Mucosa of rectum (tissue), 2 donors: ENCODE results near the gene HLF.

ENCODE experiments used
- H3K27ac ChIP-seq, 2 donors: one replicate each; pipeline ENCODE4 v1.7.0; 2013; ENCODE audit warnings: inconsistent platforms in 2 of 2, low read depth in 2 of 2, low read length in 2 of 2
- H3K27me3 ChIP-seq, 2 donors: one replicate each; pipeline ENCODE4 v1.7.0; 2013; ENCODE audit warnings: low read length in 2 of 2; ENCODE audit not compliant: control insufficient read depth in 2 of 2, insufficient read depth in 2 of 2
- H3K36me3 ChIP-seq, 2 donors: one replicate each; pipeline ENCODE4 v1.7.0; 2013; ENCODE audit warnings: low read length in 2 of 2; ENCODE audit not compliant: control insufficient read depth in 2 of 2, insufficient read depth in 2 of 2
- H3K4me1 ChIP-seq, 2 donors: one replicate each; pipeline ENCODE4 v1.7.0; 2013; ENCODE audit warnings: low read length in 2 of 2, mild to moderate bottlenecking in 1 of 2; ENCODE audit not compliant: control insufficient read depth in 2 of 2, insufficient read depth in 2 of 2
- H3K4me3 ChIP-seq, 2 donors: one replicate each; pipeline ENCODE4 v1.7.0; 2013; ENCODE audit warnings: low read length in 2 of 2
- H3K9ac ChIP-seq, 2 donors: one replicate each; pipeline ENCODE4 v1.7.0; 2013; ENCODE audit warnings: low read length in 2 of 2, low read depth in 1 of 2, mild to moderate bottlenecking in 1 of 2
- H3K9me3 ChIP-seq, 2 donors: one replicate each; pipeline ENCODE4 v1.7.0; 2013; ENCODE audit warnings: low read length in 2 of 2; ENCODE audit not compliant: control insufficient read depth in 2 of 2
- donor health status: healthy.
- donor health status: Normal muscosa, but diverticular disease.

The HLF gene

GRCh38 chr17:55342800-55343585 is 78.2 kb downstream of the HLF start:
- H3K9me3 ChIP-seq: no peaks in the 10 kb centered on the region
- no peak overlapping the region for H3K4me3 ChIP-seq
- H3K36me3 ChIP-seq: no peaks in the 10 kb centered on the region
- H3K27me3 ChIP-seq: no peaks in the 10 kb centered on the region
- H3K4me1 ChIP-seq: no peaks in the 10 kb centered on the region
- H3K27ac ChIP-seq: no peak overlapping the region
- no peak overlapping the region for H3K9ac ChIP-seq

- no peaks in the 10 kb centered on the region for H3K27me3 ChIP-seq
- no peaks in the 10 kb centered on the region for H3K36me3 ChIP-seq
- H3K4me3 ChIP-seq: no peak overlapping the region
- peaks cover 0 to 3% of the 10 kb centered on the region in 2 donors for H3K4me1 ChIP-seq
- no peak overlapping the region for H3K9ac ChIP-seq
- no peak overlapping the region for H3K27ac ChIP-seq
- H3K9me3 ChIP-seq: no peaks in the 10 kb centered on the region
Measured at GRCh38 chr17:55343900-55344513, 79.2 kb downstream of the HLF start.

- H3K9me3 ChIP-seq: no peaks in the 10 kb centered on the region
- H3K4me1 ChIP-seq: peaks cover 0 to 3% of the 10 kb centered on the region in 2 donors
- no peak overlapping the region for H3K4me3 ChIP-seq
- no peak overlapping the region for H3K27ac ChIP-seq
- H3K9ac ChIP-seq: no peak overlapping the region
- no peaks in the 10 kb centered on the region for H3K27me3 ChIP-seq
- no peaks in the 10 kb centered on the region for H3K36me3 ChIP-seq
Measured at GRCh38 chr17:55344514-55344997, 79.8 kb downstream of the HLF start.

- no peaks in the 10 kb centered on the region for H3K36me3 ChIP-seq
- H3K4me1 ChIP-seq: peaks cover 0 to 3% of the 10 kb centered on the region in 2 donors
- H3K9ac ChIP-seq: no peak overlapping the region
- H3K4me3 ChIP-seq: no peak overlapping the region
- H3K27ac ChIP-seq: no peak overlapping the region
- H3K27me3 ChIP-seq: no peaks in the 10 kb centered on the region
- no peaks in the 10 kb centered on the region for H3K9me3 ChIP-seq
Measured at GRCh38 chr17:55345132-55345531, 80.4 kb downstream of the HLF start.

- H3K36me3 ChIP-seq: no peaks in the 10 kb centered on the region
- no peak overlapping the region for H3K4me3 ChIP-seq
- H3K4me1 ChIP-seq: peaks cover 0 to 3% of the 10 kb centered on the region in 2 donors
- no peak overlapping the region for H3K27ac ChIP-seq
- no peaks in the 10 kb centered on the region for H3K27me3 ChIP-seq
- H3K9me3 ChIP-seq: no peaks in the 10 kb centered on the region
- no peak overlapping the region for H3K9ac ChIP-seq
Measured at GRCh38 chr17:55346658-55347057, 81.9 kb downstream of the HLF start.

- H3K36me3 ChIP-seq: no peaks in the 10 kb centered on the region
- H3K27ac ChIP-seq: no peak overlapping the region
- peaks cover 0 to 3% of the 10 kb centered on the region in 2 donors for H3K4me1 ChIP-seq
- H3K4me3 ChIP-seq: no peak overlapping the region
- no peak overlapping the region for H3K9ac ChIP-seq
- H3K27me3 ChIP-seq: no peaks in the 10 kb centered on the region
- no peaks in the 10 kb centered on the region for H3K9me3 ChIP-seq
Measured at GRCh38 chr17:55347341-55347740, 82.6 kb downstream of the HLF start.

- H3K9me3 ChIP-seq: no peaks in the 10 kb centered on the region
- no peak overlapping the region for H3K27ac ChIP-seq
- no peak overlapping the region for H3K4me3 ChIP-seq
- H3K9ac ChIP-seq: no peak overlapping the region
- H3K36me3 ChIP-seq: no peaks in the 10 kb centered on the region
- H3K27me3 ChIP-seq: no peaks in the 10 kb centered on the region
- peaks cover 0 to 3% of the 10 kb centered on the region in 2 donors for H3K4me1 ChIP-seq
Measured at GRCh38 chr17:55348749-55349354, 84.1 kb downstream of the HLF start.

GRCh38 chr17:55350825-55351205 is 86.1 kb downstream of the HLF start:
- Histone ChIP-seq H3K27ac (no peak overlapping the region), H3K27me3 (no peaks in the 10 kb centered on the region), H3K4me1 (peaks cover 0 to 3% of the 10 kb centered on the region in 2 donors), H3K4me3 (no peak overlapping the region), H3K9ac (no peak overlapping the region), H3K36me3 (no peaks in the 10 kb centered on the region), H3K9me3 (no peaks in the 10 kb centered on the region)

- H3K36me3 ChIP-seq: no peaks in the 10 kb centered on the region
- no peak overlapping the region for H3K27ac ChIP-seq
- H3K4me3 ChIP-seq: no peak overlapping the region
- peaks cover 0 to 3% of the 10 kb centered on the region in 2 donors for H3K4me1 ChIP-seq
- H3K9ac ChIP-seq: no peak overlapping the region
- H3K9me3 ChIP-seq: no peaks in the 10 kb centered on the region
- H3K27me3 ChIP-seq: no peaks in the 10 kb centered on the region
Measured at GRCh38 chr17:55351226-55351625, 86.5 kb downstream of the HLF start.

- Histone ChIP-seq H3K36me3 (no peaks in the 10 kb centered on the region), H3K9ac (no peak overlapping the region), H3K4me1 (no peaks in the 10 kb centered on the region), H3K27me3 (no peaks in the 10 kb centered on the region), H3K27ac (no peak overlapping the region), H3K4me3 (no peak overlapping the region), H3K9me3 (no peaks in the 10 kb centered on the region)
Measured at GRCh38 chr17:55354010-55354409, 89.2 kb downstream of the HLF start.
